PC-9 (cell line): ENCODE measurements around the gene TTC39C. TPM values are rescaled to one million over a fixed set of nuclear protein-coding genes. Genes with fewer than 3 reads are reported as not detected.

Experiments used
- BruUV-seq: library from RNA; stranded (reverse); fragments of 400-500 nt; replicated peaks from 2 replicates; lab custom pipeline; 2021; lab: Mats Ljungman, UMichigan
- CTCF ChIA-PET: fragments of 300-600 bp; sonication (Branson Sonifier 250); formaldehyde crosslinking; loops from one replicate; lab custom pipeline; 2022; ENCODE audit warnings: antibody characterized with exemption; lab: Charles Lee
- POLR2A ChIA-PET: fragments of 300-600 bp; sonication (Branson Sonifier 250); formaldehyde crosslinking; loops from one replicate; lab custom pipeline; 2022; ENCODE audit warnings: antibody characterized with exemption; ENCODE audit not compliant: unreplicated experiment; lab: Charles Lee
- DNase-seq, 2 experiments: peaks; one replicate each; pipeline versions ENCODE4 v3.0.0 to v3.0.0-alpha.2; 2015 to 2022; ENCODE audit warnings: mixed read lengths in 1 of 2
- H2AFZ ChIP-seq: fragments of 200-600 bp; sonication (generic); 2 replicates; pipeline ENCODE4 v1.8.1; 2017; ENCODE audit warnings: antibody characterized with exemption
- H3F3A ChIP-seq: fragments of 200-600 bp; sonication (generic); 2 replicates; pipeline ENCODE4 v1.8.1; 2017; ENCODE audit warnings: antibody characterized with exemption, mild to moderate bottlenecking, low read depth; ENCODE audit not compliant: insufficient read depth
- H3K27ac ChIP-seq: fragments of 200-600 bp; sonication (generic); 2 replicates; pipeline ENCODE4 v1.6.1; 2016; ENCODE audit warnings: mixed run types
- H3K27me3 ChIP-seq: fragments of 200-600 bp; sonication (generic); 2 replicates; pipeline ENCODE4 v1.6.1; 2016; ENCODE audit warnings: low read depth, mixed run types; ENCODE audit not compliant: insufficient read depth
- H3K36me3 ChIP-seq: fragments of 200-600 bp; sonication (generic); 2 replicates; pipeline ENCODE4 v1.6.1; 2016; ENCODE audit warnings: low read depth, mixed run types
- H3K4me1 ChIP-seq: fragments of 200-600 bp; sonication (generic); replicated peaks from 2 replicates; pipeline ENCODE4 v1.6.1; 2016; ENCODE audit warnings: mixed run types; ENCODE audit not compliant: insufficient read depth
- H3K4me2 ChIP-seq: fragments of 200-600 bp; sonication (generic); 2 replicates; pipeline ENCODE4 v1.6.1; 2017; ENCODE audit warnings: mixed run types
- H3K4me3 ChIP-seq: fragments of 200-600 bp; sonication (generic); 2 replicates; pipeline ENCODE4 v1.6.1; 2016; ENCODE audit warnings: mixed run types
- H3K79me2 ChIP-seq: fragments of 200-600 bp; sonication (generic); 2 replicates; pipeline ENCODE4 v1.6.1; 2017; ENCODE audit warnings: low read depth, mixed run types
- H3K9me2 ChIP-seq: fragments of 200-600 bp; sonication (generic); 2 replicates; pipeline ENCODE4 v1.8.1; 2017; ENCODE audit warnings: mild to moderate bottlenecking; ENCODE audit not compliant: insufficient read depth
- H3K9me3 ChIP-seq: fragments of 200-600 bp; sonication (generic); 2 replicates; pipeline ENCODE4 v1.8.1; 2016; ENCODE audit warnings: low read depth; ENCODE audit not compliant: insufficient read depth
- H4K20me1 ChIP-seq: fragments of 200-600 bp; sonication (generic); 2 replicates; pipeline ENCODE4 v1.8.1; 2017; ENCODE audit not compliant: insufficient read depth
- EZH2 ChIP-seq: fragments of 200-600 bp; sonication (generic); IDR thresholded peaks from 2 replicates; pipeline ENCODE4 v1.8.0; 2017; ENCODE audit warnings: antibody characterized with exemption, low read depth
- intact Hi-C: fragments of 100-400 bp; cut with micrococcal nuclease; formaldehyde crosslinking; loops from one replicate; pipeline ENCODE4 v1.10.0; 2022; ENCODE audit not compliant: unreplicated experiment
- total RNA-seq: library from RNA; stranded (reverse); gene quantifications from 2 replicates; pipeline ENCODE4 v1.2.3, GENCODE V29; 2021
- TF ChIP-seq, protein P1 (sequence below): fragments of 200-600 bp; sonication (generic); conservative IDR thresholded peaks from 2 replicates; pipeline ENCODE4 v1.6.1; 2017; ENCODE audit warnings: mixed run types, antibody characterized with exemption, mild to moderate bottlenecking, moderate library complexity

TTC39C gene
- total RNA-seq, 1 experiment from 2014 or later: 15.3 TPM

DNA sequence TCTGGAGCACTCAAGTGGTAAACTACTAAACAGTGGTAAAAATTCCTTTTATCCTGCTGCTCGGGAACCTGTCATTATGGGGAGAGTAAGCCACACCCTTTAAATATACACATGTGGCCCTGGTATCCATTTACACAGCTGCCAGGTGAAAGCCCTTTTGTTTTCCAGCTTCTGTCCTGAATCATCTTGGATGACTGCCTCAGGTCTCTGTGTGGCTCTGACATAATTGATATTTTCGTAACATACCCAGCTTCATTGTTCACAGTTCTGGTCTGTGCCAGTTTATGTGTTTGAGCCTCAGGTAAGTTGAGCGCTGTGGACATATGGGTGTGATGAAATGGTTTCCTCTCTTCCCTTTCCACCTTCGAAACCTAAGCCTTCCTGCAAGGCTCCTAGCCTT lies 15.7 kb upstream of the TTC39C start:
- TF ChIP-seq, protein P1, sequence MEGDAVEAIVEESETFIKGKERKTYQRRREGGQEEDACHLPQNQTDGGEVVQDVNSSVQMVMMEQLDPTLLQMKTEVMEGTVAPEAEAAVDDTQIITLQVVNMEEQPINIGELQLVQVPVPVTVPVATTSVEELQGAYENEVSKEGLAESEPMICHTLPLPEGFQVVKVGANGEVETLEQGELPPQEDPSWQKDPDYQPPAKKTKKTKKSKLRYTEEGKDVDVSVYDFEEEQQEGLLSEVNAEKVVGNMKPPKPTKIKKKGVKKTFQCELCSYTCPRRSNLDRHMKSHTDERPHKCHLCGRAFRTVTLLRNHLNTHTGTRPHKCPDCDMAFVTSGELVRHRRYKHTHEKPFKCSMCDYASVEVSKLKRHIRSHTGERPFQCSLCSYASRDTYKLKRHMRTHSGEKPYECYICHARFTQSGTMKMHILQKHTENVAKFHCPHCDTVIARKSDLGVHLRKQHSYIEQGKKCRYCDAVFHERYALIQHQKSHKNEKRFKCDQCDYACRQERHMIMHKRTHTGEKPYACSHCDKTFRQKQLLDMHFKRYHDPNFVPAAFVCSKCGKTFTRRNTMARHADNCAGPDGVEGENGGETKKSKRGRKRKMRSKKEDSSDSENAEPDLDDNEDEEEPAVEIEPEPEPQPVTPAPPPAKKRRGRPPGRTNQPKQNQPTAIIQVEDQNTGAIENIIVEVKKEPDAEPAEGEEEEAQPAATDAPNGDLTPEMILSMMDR: no peak
- TF ChIP-seq EZH2: no peak
- Histone ChIP-seq H4K20me1 (no peaks in the 10 kb centered on the region), H3K79me2 (no peaks in the 10 kb centered on the region), H3K4me3 (no peak overlapping the region), H3K27me3 (no peaks in the 10 kb centered on the region), H3F3A (peaks cover 13% of the 10 kb centered on the region), H2AFZ (no peak overlapping the region), H3K4me1 (peaks cover 25% of the 10 kb centered on the region), H3K9me3 (no peaks in the 10 kb centered on the region), H3K27ac (peak overlapping the region; percentile 51), H3K9me2 (no peaks in the 10 kb centered on the region), H3K36me3 (no peaks in the 10 kb centered on the region), H3K4me2 (peak overlapping the region; percentile 60)
- CTCF ChIA-PET: no interaction called here
- intact Hi-C loops: no loop called here
- POLR2A ChIA-PET: interaction anchor here (0.6 to 0.7 kb wide), 2 partner anchors 24 to 427 kb away, joined by 3 read pairs; partner anchors contain the start of gene IMPACT
- peak; percentile 34 to 88 for DNase-seq
- no TSS peak for BruUV-seq

DNA sequence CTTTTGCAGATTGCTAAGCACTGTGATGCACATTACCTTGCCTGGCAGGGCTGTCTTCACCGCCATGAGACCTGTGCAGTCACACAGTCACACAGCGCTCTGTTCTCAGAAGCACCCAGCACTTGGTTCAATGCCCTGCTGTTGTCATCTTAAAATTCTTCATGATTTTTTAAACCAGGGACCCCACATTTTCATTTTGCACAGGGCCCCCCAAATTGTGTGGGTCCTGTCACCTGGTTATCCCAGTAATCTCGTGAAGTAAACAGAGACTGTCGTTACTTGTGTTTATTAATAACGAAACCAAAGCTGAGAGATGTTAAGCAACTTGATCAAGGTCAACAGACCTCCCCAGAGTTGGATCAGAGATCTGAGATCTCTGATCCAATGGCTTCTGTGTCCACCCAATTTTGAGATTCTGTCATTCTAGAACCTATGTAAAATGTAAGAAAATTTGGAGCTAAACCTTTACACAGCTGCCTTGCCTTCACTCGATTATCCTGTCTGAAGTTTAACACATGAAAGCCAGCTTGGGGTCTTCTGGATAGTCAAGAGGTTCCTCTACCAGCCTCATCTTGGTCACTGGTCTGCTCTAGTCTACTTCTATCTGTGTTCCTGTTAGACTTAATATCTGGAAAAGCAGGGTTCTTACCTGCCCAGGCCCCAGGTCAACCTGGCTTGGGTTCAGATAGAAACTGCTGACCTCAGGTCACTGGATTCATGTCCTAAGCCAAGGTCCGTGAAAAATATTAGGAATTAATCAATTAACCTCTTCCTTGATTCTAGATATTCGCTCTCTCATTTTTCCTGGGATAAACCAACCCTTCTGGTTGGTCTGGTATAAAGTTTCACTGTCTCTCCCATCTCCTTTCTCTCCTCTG lies 13.7 kb upstream of the TTC39C start:
- Histone ChIP-seq H3K36me3 (no peaks in the 10 kb centered on the region), H3K4me3 (no peak overlapping the region), H3K79me2 (no peaks in the 10 kb centered on the region), H3K27me3 (no peaks in the 10 kb centered on the region), H3F3A (peaks cover 7% of the 10 kb centered on the region; the same call in 1 of the 2 replicates), H4K20me1 (no peaks in the 10 kb centered on the region), H3K4me1 (peaks cover 19% of the 10 kb centered on the region), H3K9me3 (no peaks in the 10 kb centered on the region), H3K9me2 (no peaks in the 10 kb centered on the region), H3K27ac (no peak overlapping the region), H2AFZ (no peak overlapping the region), H3K4me2 (no peak overlapping the region)
- no TSS peak for BruUV-seq
- no peak for TF ChIP-seq EZH2
- TF ChIP-seq, protein P1: no peak
- CTCF ChIA-PET: no interaction called here
- POLR2A ChIA-PET: no interaction called here
- no peak for DNase-seq
- intact Hi-C loops: no loop called here

DNA sequence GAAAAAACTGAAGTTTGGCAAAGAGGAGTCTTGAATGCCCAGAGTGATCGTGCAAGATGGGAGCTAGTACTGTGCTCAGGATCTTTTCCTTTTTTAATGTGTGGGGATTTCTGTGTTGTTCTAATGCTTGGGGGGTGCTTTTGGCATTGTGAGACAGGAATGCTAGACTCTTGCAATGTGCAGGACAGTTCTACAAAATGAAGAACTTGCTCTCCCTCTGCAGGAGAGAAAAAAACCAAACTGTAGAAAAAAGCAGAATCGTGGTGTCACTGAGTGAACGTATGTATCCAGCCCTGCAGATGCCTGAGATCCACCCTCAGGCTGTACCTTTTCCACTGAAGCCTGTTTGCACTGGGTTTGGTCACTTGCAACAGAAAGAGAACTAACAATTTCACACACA lies 12.1 kb upstream of the TTC39C start:
- intact Hi-C loops: no loop called here
- Histone ChIP-seq H3K4me1 (peaks cover 19% of the 10 kb centered on the region), H3K9me2 (no peaks in the 10 kb centered on the region), H4K20me1 (no peaks in the 10 kb centered on the region), H3K4me3 (no peak overlapping the region), H3K36me3 (no peaks in the 10 kb centered on the region), H3F3A (peaks cover 7% of the 10 kb centered on the region; the same call in 1 of the 2 replicates), H3K27ac (no peak overlapping the region), H3K27me3 (no peaks in the 10 kb centered on the region), H3K9me3 (no peaks in the 10 kb centered on the region), H2AFZ (no peak overlapping the region), H3K79me2 (no peaks in the 10 kb centered on the region), H3K4me2 (no peak overlapping the region)
- TF ChIP-seq, protein P1: no peak
- TF ChIP-seq EZH2: no peak
- no TSS peak for BruUV-seq
- CTCF ChIA-PET: no interaction called here
- no peak for DNase-seq
- POLR2A ChIA-PET: no interaction called here
